COR-L47 (cell line): ENCODE measurements around the gene CARD9.
A peak's percentile ranks its signal among the peaks of the same experiment; 100 is the strongest.
"Not testable (repeated sequence)": the region's sequence is repeated elsewhere in the genome, so short reads cannot be mapped to it uniquely, and the experiment has no call there.

ENCODE experiments used
- DNase-seq: peaks from one replicate; lab custom pipeline; 2025; lab: John Stamatoyannopoulos, UW

Gene CARD9

GRCh38 chr9:136373300-136374182 lies at the start of gene CARD9:
Gene CARD9, minus strand, starts transcription at chr9:136373669. Its CDS starts 1,591 bp downstream, at chr9:136372078.
- no peak for DNase-seq

- DNase-seq = no peak
Observed at GRCh38 chr9:136422876-136423275, 49.4 kb upstream of the CARD9 start.

- no peak for DNase-seq
Observed at GRCh38 chr9:136421791-136422190, 48.3 kb upstream of the CARD9 start.

- DNase-seq = no peak
Observed at GRCh38 chr9:136419092-136419420, 45.6 kb upstream of the CARD9 start.

- DNase-seq = no peak
Observed at GRCh38 chr9:136418182-136419091, 45.0 kb upstream of the CARD9 start.

GRCh38 chr9:136416914-136417313 lies 43.4 kb upstream of the CARD9 start:
- DNase-seq = no peak

GRCh38 chr9:136416427-136416826 lies 43.0 kb upstream of the CARD9 start:
- no peak for DNase-seq

GRCh38 chr9:136412962-136413361 lies 39.5 kb upstream of the CARD9 start:
- no peak for DNase-seq

- DNase-seq = no peak
Observed at GRCh38 chr9:136411378-136411777, 37.9 kb upstream of the CARD9 start.

- peak; percentile 80 for DNase-seq
Observed at GRCh38 chr9:136410500-136411287, 37.2 kb upstream of the CARD9 start, which contains the start of the genes ENTR1 and PMPCA. Gene ENTR1, minus strand, starts transcription at chr9:136410614. Its CDS starts 217 bp downstream, at chr9:136410397. Gene PMPCA, plus strand, starts transcription at chr9:136410658. Its CDS starts 11 bp downstream, at chr9:136410669.

- DNase-seq = peak; percentile 27
Observed at GRCh38 chr9:136409557-136410455, 36.3 kb upstream of the CARD9 start.

- DNase-seq = no peak
Observed at GRCh38 chr9:136407911-136408310, 34.4 kb upstream of the CARD9 start.

- not testable (repeated sequence) for DNase-seq
Observed at GRCh38 chr9:136407061-136407460, 33.6 kb upstream of the CARD9 start.

- DNase-seq = not testable (repeated sequence)
Observed at GRCh38 chr9:136405904-136406303, 32.4 kb upstream of the CARD9 start.

- DNase-seq = no peak
Observed at GRCh38 chr9:136405481-136405880, 32.0 kb upstream of the CARD9 start.

- no peak for DNase-seq
Observed at GRCh38 chr9:136404801-136405136, 31.3 kb upstream of the CARD9 start.

- DNase-seq = no peak
Observed at GRCh38 chr9:136403915-136404800, 30.7 kb upstream of the CARD9 start.

- no peak for DNase-seq
Observed at GRCh38 chr9:136403538-136403914, 30.1 kb upstream of the CARD9 start.

- DNase-seq = no peak
Observed at GRCh38 chr9:136402067-136402466, 28.6 kb upstream of the CARD9 start.
